SK-N-MC (cell line): ENCODE measurements around the gene GLUL.

Experiments
- EZH2 ChIP-seq: fragments of 200-600 bp; sonication (generic); IDR thresholded peaks from one replicate; pipeline ENCODE4 v1.6.1; 2017; ENCODE audit warnings: antibody characterized with exemption
- POLR2AphosphoS5 ChIP-seq: IDR thresholded peaks from 2 replicates; pipeline ENCODE4 v1.6.1; 2012; ENCODE audit warnings: mild to moderate bottlenecking, low read depth, low read length, borderline replicate concordance

- TF ChIP-seq POLR2AphosphoS5, result no peak
- TF ChIP-seq EZH2, result no peak
Measured at GRCh38 chr1:182408435-182409075, 17.0 kb upstream of the GLUL start.
